K562 (cell line): ENCODE results near the gene OLIG1. TPM values are rescaled to one million over a fixed set of nuclear protein-coding genes. Genes with fewer than 3 reads are reported as not detected.

Source experiments
- HCFC1 ChIP-seq: IDR thresholded peaks from 2 replicates; pipeline ENCODE4 v1.6.1; 2012; ENCODE audit warnings: low read depth, low read length, improper control_type of control experiment
- ZBTB40 ChIP-seq, 2 experiments: fragments of 450-650 bp in 1 of 2; sonication (generic) in 1 of 2; formaldehyde crosslinking in 1 of 2; IDR thresholded peaks; 2 replicates each; pipeline versions ENCODE4 v1.7.1 to v1.9.0; 2016 to 2022; ENCODE audit warnings: inconsistent platforms in 1 of 2, mild to moderate bottlenecking in 1 of 2, missing genetic modification reagents in 1 of 2
- polyA plus RNA-seq, 8 experiments: library from polyadenylated mRNA; depleted of rRNA in 4 of 8; stranded (reverse) in 5 of 8; unstranded in 3 of 8; fragments of >200 nt; fragmentation: Nextera tagmentation in 2 of 8; fragmentation: Illumina TruSeq in 1 of 8; extraction: Ambion mirVana in 2 of 8; extraction: Trizol in 1 of 8; gene quantifications; 2 replicates each; pipeline versions ENCODE4 v1.2.1 to v1.2.3, GENCODE V29; 2011 to 2014; ENCODE audit warnings: inconsistent platforms in 1 of 8, missing spikeins in 1 of 8
- total RNA-seq, 7 experiments: library from RNA; depleted of rRNA in 6 of 7; stranded (reverse); fragments of >200 nt in 6 of 7; fragmentation: Illumina TruSeq in 2 of 7; extraction: Trizol in 2 of 7; gene quantifications; 2 replicates each; pipeline versions ENCODE4 v1.2.1 to v1.2.3, GENCODE V29; 2011 to 2021; ENCODE audit warnings: low replicate concordance in 1 of 7

The OLIG1 gene
- total and polyA plus RNA-seq, 9 of the 15 experiments (the other 6 are each of a cell fraction or from before 2014, with no cell fraction given), result not detected

DNA sequence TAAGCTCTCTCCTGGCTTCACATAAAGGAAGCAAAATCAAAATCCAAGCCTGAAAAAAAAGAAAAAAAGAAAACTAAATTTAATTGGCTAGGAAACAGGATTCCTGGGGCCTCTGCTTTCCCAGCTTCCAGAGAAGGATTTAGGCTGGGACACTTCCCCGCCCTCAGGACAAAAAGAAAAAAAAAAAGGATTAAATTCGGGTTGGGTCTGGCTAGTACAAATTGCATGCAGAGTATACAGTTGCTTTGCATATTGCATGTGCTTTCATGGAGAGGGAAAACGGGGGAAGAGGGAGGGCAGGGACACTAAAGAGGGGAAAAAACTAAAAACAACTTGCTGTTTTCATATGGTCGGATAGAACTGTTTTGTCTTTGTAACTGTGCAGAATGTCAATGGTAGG lies 42.7 kb downstream of the OLIG1 start (continued):
- TF ChIP-seq ZBTB40 (IDR thresholded peaks at IDR 0.05) (no peak), ZBTB40 (CRISPR knock-in tag; IDR thresholded peaks at IDR 0.05) (no peak), HCFC1 (no peak)
